Sciatic nerve (tissue), 2 donors: ENCODE results near the gene NTM. TPM values are rescaled to one million over a fixed set of nuclear protein-coding genes. Genes with fewer than 3 reads are reported as not detected.

Experiments used
- ATAC-seq: fragments of 200-7000 bp; cut with Tn5 transposase; one replicate; pipeline ENCODE4 v1.9.1; 2020; ENCODE audit warnings: mild to moderate bottlenecking, moderate library complexity
- DNase-seq: peaks from one replicate; pipeline ENCODE4 v3.0.0-alpha.2; 2020; ENCODE audit warnings: low spot score
- intact Hi-C: fragments of 100-400 bp; cut with DNase I; formaldehyde crosslinking; loops from one replicate; pipeline ENCODE4 v1.14.2; 2022
- total RNA-seq: library from RNA; stranded (reverse); fragmentation: NEBNext Ultra II Directional; extraction: Animal tissue kit (Norgen Biotek cat#: 25700); gene quantifications from one replicate; pipeline ENCODE4 v1.2.1, GENCODE V29; 2021
- donor health status: DM: no; HTN: no; CAD: no.
- donor health status: DM: no; HTN: no; CAD: no.

The NTM gene
- total RNA-seq, 1 donor from 2014 or later = 19.5 TPM

DNA sequence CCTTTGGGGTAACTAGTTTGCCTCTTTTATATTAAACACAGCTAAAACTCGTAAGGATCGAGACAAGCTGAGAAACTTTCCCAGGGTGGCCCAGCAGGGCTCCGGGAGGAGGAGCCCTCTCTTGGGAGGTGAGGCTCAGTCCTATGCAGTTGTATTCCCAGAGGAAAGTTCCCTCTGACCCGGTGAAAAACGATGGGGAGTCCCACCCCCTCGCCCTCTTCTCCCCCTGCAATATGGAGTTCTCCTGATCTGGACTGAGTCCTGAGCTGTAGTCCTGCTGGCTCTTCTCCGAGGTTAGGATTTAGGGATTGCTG, 1.3 kb downstream of the NTM start:
- ATAC-seq = no peak
- intact Hi-C loops = no loop called here
- no peak for DNase-seq

DNA sequence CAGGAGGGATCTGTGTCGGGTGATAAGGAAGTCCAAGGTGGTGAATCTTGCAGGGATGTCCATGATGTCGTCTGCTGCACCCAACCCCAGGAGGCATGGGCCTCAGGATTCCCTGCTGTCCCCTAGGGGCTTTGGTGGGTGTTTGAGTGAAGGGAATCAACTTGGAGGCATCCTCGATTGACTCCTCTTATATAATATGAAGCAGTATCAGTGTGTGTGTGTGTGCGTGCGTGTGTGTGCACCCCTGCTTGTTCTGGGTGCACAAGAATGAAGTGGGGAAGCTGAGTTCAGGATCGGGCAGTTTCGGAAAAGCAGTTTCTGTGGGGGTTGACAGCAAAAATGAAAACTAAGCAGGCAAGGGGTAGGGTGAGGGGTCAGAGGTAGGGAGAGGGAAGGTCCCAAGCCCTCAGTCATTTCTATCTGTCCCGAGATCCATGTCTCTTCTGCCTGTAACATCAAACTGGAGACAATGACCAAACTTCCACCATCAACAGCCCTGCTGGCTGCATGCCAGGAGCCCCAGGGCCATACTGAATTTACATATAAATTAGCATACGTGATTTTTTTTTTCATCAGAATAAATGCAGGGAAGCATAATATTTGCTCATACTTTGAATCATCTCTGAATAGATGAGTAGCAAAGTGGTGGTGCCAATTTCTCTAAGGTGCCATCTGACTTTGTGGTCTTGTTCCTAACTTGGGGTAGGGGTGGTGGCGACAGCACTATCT, 2.0 kb downstream of the NTM start:
- ATAC-seq (no peak), DNase-seq (no peak)
- intact Hi-C loops = no loop called here

DNA sequence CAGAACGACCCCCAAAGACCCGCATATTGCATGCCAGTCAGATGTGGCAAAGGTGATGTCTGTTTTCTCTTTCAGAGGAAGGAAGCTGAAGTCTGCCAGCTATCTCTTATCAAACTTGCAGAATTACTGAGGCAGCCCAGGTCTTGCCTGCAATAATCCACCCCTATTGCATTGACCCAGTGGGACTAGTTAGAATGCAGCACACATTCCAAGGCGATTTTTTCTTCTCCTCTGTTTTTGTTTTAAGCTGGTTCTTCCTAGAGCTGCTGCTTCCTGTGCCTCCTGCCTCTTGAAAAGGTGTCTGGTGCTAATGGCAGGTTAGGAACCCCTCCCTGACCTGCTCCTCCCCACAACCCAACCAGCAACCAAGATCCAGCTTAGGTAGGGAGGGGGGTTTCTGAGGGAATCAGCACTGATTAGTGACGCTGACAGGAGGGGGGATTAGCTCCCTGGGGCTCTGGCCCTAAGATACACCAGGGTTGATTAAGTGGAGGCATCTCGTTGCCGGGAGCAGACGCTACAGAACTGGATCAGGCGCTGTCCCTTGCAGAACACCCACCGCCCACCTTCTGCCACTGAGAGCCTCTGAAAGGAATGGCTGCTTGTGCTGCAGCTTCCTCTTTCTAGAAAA, 2.8 kb downstream of the NTM start:
- DNase-seq (no peak), ATAC-seq (no peak)
- intact Hi-C loops = no loop called here

DNA sequence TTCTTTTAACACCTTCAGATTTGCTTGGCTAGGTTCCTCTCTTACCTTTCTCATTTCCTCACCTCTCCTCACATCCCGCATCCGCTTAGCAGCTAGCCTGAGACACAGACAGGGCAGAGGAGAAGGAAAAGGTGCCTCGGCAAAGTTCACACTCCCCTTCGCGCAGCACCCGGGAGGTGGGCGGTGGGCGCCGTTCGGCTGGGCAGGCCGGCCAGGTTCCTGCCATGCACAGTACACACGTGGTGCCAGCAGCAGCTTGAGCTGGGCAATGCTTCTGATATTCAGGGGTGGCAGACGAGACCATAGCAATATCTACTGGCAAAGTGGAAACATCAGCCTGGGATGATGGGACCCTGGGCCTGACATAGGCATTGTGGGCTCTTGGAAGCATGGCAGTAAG, 3.3 kb downstream of the NTM start:
- intact Hi-C loops = no loop called here
- ATAC-seq (no peak), DNase-seq (no peak)

DNA sequence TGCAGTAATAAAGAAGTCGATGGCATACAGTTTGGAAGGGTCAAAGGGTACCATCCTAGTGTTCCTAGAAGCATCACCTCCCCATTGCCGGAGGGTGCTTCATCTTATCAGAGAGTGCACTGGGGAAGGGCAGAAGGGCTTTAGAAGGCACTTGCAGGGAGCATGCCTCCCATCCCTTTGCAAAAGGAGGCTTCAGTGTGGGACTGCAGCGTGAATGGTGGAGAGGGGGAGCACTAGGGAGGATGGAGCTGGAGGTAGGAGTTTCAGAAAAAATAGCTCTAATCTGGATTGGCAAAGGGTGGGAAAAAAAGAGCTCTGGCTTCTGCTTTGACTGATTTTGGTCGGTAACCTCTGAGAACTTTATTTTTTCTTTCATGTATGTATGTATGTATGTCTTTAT, 5.0 kb downstream of the NTM start:
- intact Hi-C loops = no loop called here
- no peak for ATAC-seq
- DNase-seq = no peak

DNA sequence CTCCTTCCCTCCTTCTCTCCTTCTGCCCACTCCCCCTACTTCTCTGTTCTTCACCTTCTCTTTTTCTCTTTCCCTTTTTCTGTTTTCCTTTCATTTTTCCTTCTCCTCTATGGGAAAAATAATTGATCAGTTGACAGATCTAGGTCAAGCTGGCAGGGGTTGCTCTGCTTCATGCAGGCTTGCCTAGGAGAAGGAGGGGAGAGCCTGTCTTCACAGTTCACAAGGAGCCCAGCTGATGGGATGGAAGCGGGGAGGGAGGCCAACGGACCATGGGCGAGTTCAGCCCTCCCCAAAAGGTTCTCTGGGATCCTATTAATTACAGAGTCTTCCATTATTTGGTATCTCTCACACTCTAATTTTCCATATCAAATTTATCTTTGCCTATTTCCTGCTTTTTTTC, 5.5 kb downstream of the NTM start:
- intact Hi-C loops = no loop called here
- DNase-seq (no peak), ATAC-seq (no peak)

DNA sequence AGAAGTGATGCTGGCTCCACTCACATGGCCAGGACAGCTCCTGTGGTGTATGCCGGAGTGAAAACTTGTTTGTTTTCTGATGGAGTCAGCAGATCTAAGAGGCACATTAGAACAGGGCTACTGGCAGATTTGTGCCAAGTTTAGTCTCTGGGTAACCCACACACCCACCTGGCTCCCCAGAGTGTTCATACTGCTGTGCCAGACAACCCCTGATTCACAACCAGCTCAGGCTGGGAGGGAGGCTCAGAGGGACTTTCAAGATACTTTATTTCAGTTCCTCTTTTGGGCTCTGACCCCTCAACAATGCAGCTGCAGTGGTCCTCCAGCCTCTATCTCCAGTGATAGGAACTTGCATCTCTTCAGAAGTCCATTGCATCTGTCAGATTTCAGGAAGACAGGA, 8.5 kb downstream of the NTM start:
- no peak for ATAC-seq
- DNase-seq = no peak
- intact Hi-C loops = no loop called here

DNA sequence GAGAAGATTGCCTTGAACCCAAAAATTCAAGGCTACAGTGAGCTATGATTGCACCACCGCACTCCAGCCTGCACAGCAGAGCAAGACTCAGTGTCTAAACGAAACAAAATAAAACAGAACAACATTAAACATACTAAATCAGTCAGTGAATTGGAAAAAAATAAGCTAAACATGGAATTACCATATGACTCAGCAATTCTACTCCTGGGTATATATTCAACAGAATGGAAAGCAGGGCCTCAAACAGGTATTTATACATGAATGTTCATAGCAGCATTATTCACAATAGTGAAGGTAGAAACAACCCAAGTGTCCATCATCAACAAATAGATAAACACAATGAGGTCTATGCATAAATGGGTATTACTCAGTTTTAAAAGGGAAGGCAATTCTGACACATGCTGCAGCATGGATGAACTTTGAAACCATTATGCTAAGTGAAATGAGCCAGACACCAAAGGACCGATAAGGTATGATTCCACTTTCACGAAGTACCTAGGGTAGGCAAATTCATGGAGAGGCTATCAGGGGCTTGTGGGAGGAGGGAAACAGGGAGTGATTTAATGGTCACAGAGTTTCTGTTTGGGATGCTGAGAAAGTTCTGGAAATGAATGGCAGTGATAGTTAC, 15.5 kb downstream of the NTM start:
- DNase-seq (no peak), ATAC-seq (no peak)
- intact Hi-C loops = no loop called here

DNA sequence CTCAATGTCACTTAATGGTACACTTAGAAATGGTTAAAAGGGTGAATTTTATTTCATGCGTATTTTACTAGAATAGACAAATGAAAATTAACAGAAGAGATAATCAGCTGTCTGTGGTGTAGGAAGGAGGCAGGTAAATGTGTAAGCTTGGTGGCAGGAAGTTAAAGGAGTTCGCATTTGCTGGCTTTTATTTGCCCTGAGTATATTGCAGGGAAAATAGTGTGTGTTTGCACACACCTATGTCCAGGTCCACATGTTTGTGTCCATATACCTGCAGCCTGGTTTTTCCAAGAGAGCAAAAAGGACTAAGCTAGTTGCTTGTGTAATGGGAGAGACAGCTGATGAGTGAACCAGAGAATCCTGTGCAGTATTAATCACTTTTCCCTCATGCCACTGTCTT, 16.0 kb downstream of the NTM start:
- no peak for DNase-seq
- intact Hi-C loops = no loop called here
- no peak for ATAC-seq

DNA sequence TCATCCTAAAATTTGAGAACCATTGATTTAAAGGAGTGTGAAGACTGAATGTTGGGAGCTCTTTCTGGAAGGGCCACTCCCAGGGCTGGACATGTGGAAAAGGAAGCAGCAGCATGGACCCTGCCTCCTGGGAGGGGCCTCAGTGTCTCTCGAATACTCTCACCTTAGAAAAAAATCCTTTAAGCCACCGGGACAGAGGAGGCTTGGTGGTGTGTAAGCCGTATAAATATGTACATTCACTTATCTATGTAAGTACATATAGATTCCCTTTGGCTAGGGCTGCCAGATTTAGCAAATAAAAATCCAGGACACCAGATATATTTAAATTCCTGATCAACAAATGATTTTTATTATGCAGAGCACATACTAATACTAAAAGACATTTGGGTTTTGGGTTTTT, 17.6 kb downstream of the NTM start:
- intact Hi-C loops = no loop called here
- ATAC-seq (no peak), DNase-seq (no peak)

DNA sequence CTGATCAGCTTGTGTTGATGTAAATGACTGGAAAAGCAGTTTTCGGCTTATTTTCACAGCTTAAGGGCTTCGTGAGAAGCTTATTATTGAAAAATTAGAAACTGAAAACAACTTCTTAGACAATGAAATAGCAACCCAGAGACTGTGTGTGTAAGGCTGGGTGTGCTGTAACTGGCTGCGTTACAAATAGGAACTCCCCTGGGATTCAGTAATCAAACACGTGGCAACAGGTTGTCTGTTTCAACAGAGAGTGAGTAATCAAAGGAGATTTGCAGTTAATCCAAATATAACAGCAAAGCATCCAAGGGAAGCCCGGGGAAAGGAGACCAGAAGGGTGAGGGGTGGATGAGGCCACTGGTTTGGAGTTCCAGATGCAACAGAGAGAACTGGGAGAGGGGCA, 19.2 kb downstream of the NTM start:
- no peak for ATAC-seq
- DNase-seq = no peak
- intact Hi-C loops = no loop called here

DNA sequence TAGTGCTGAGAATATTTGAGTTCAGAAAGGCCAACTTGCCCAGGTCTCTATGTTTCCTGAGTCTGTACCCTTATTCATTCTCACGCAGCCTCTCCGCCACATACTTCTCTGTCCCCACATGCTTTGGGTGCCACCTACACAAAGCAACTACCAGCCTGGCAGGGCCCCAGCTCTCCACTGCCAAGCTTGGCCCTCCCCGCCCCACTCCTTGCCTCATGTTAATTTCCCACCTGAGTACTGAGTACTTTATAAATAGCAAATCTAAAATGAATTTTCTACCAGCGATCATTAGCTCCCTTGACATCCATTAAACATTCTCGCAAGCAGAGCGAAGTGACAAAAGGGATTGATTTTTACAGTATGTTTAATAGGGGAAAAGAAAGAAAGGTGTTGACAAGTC, 20.8 kb downstream of the NTM start:
- no peak for DNase-seq
- intact Hi-C loops = no loop called here

DNA sequence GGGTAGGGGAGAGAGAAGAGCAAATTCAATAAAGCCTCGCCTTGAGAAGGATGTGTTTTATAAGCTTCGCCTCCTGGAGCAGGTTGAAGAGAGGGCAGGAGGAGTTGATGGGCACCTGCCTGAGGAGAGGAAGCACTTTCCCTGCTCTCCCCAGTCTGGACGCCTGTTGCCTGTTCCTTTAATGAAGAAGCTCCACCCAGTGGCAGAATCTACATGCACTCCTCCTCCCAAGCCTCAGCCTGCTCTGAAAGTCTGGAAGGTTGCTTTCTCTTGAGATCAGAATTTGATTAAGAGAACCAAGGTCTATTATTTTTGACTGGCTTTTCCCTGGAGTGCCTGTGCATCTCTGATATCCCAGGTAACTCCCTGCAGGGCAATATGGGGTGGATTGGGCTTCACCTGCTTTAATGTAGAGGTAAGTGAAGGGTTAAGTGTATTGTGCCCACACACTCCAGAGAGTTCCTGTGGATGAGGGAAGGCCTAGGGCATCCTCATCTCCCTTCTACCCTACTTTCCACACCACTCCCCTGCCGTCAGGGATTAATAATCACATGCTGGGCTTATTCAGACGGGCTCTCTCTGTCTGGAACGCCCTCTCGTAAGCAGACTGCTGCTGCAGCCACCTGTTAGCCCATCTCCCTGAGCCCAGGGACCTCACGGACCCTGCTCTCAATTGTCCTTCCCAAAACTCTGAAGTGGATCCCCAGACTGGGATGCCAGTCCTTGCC, 22.3 kb downstream of the NTM start:
- DNase-seq = no peak
- intact Hi-C loops = no loop called here
- no peak for ATAC-seq

More for the DNA sequence above, 20.8 kb downstream of the NTM start:
- ATAC-seq = no peak

DNA sequence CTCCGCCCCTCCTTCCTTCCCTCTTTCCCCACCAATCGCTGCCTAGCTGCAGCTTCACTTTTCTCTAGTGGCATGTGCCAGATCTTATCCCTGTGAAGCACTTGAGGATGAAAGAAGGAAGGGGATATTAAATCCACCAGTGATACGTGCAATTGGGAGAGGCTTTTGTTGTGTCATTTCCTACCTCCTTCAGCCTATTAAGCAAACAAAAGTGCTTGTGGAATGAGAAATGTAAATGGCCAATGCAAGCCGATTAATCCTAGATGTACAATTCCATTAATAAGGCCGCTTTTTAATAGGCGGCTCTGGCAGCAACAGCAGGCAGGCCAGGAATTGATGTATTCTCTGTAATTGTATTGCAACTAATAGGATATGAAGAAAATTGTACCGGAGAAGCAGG, 23.3 kb downstream of the NTM start:
- DNase-seq (no peak), ATAC-seq (no peak)
- intact Hi-C loops = no loop called here

DNA sequence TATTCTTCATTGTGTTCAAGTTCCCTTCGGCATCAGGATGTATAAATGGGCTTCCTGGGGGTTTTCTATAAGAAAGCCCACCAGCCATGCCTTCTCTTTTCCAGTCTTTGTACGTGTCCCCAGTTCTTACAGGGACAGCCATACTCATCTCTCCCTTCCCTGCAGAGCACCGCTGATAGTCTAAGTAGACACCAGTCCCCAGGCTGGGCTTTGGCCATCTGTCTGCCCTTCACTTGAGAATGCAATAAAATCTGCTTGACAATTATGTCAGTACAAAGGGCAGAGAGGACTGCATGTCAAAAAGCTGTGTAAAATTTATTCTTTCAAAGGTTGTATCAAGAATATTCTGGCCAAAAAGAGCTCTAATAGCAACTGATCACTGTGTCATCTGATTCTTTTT, 27.3 kb downstream of the NTM start:
- ATAC-seq (no peak), DNase-seq (no peak)
- intact Hi-C loops = no loop called here

DNA sequence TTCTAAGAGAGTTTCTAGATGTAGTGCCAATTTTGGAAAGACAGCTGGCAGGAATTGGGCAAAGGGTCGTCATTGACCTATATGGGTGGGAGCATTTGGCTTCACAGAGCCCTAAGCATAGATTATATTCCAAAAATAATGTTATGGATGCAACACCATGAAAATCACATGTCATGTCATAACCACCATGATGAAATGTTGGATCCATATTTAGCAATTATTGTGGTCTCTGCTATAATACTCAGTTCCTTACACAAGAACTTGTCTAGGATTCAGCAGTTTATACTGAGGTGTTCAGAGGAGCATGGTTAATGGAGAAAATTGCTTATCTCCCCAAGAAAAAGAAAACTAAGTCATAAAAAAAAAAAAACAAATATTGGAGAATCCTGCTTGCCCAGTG, 31.6 kb downstream of the NTM start:
- intact Hi-C loops = no loop called here
- DNase-seq (no peak), ATAC-seq (no peak)

DNA sequence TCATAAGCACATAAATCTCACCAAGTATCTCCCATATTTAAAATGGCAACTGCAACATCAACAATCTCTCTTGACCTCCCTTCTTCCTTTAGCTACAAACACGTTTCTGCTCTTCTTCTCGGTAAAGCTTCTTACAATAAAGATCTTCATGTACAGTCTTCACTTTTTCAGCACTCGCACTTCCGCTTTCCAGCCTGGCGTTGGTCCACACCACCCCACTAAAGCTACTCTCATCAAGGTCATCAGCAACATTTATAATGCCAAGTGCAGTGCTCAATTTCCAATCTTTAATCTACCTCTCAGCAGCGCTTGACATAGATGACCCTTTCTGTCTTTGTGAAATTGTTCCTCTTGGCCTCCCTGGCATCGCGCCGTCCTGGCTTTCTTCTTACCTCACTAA, 33.6 kb downstream of the NTM start:
- no peak for DNase-seq
- intact Hi-C loops = no loop called here
- ATAC-seq = no peak

DNA sequence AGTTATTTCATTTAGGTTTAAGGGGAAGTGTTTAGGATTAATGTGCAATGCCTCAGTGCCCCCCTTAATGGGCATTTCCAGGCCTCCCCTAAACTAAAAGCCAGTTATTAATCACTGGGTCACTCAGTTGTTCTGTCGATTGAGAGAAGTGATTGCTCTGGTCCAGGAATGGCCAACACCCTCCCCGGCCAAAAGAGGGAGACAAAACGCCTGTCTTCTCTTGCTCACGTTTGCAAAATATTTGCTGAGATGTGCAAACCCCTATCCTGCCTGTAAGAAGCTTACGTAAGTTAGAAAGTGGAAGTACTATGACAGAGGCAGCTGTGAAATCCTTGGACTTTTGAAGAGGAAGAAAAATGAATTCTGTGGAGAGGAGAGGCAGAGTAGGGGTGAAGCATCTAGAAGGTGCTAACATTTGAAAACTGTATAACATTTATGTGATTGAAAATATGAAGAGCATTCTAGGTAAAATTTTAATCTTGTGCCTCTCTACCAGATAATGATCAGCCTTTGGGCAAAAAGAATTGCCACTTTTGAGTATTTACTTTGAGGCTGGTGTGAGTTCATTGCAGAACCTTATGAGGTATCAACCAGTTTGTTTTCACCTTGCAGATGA, 37.7 kb downstream of the NTM start:
- ATAC-seq = no peak
- intact Hi-C loops = no loop called here
- no peak for DNase-seq

DNA sequence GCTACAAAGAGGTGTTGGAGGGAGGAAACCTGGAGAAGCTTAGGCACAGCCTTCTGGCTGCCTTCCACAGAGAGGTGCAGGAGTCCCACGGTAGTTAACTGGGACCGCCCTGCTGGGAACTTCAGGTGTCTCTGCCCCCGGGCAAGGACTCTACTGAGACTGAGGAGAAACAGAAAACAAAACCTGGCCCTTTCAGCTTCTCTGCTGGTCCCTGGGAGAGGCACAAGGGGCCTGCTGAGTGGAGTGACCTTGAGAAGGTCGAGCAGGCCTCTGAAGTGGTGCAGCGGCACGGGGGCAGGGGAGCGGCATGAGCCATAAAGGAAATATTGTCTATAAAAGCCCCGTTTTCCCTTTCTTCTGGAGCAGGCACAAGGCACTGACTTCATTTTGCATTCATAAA, 38.9 kb downstream of the NTM start:
- ATAC-seq (no peak), DNase-seq (no peak)
- intact Hi-C loops = no loop called here

DNA sequence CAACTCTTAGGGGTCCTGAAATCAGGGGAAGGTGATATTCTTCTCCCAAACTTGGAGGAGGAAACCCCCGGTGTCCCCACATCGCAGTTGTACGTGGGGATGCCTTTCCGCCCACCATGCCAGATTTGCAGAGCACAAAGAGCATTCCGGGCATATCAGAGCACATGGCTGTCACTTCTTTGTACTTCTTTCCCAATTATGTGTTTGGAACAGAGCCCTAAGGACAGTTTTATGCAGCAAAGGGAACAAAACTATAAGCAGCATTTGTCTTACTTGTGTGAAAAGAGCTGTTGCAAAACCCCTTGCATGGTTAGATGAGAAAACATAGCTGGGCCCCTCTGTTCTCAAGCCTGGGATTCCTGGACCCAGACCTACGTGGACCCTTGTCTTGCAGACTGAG, 41.2 kb downstream of the NTM start:
- DNase-seq (no peak), ATAC-seq (no peak)
- intact Hi-C loops = loop anchor here (10.0 kb wide), 1 partner anchor 637 kb away; no protein-coding TSS in a partner anchor
